Activated T-helper 2 cell treated with anti-CD3 and anti-CD28 coated beads, Interferon-gamma antibody, Interleukin-2, Interleukin-4, amounts not matched to agents 10 μg/mL and 5 μg/mL and 100 μg/mL, durations not matched to agents 14 hours and 24 hours and 36 hours (primary cell): ENCODE data around the gene PRDM4. TPM values are rescaled to one million over a fixed set of nuclear protein-coding genes. Genes with fewer than 3 reads are reported as not detected.
"Not testable (repeated sequence)": the region's sequence is repeated elsewhere in the genome, so short reads cannot be mapped to it uniquely, and the experiment has no call there.

ENCODE experiments used
- DNase-seq: peaks from one replicate; pipeline ENCODE4 v3.0.0; 2021; ENCODE audit warnings: low spot score
- H3K27ac Mint-ChIP-seq: one replicate; pipeline ENCODE4 v1.8.0; 2021; ENCODE audit warnings: mixed read lengths
- H3K27me3 Mint-ChIP-seq: one replicate; pipeline ENCODE4 v1.8.0; 2021; ENCODE audit warnings: low read depth, mixed read lengths
- H3K36me3 Mint-ChIP-seq: one replicate; pipeline ENCODE4 v1.8.0; 2021; ENCODE audit warnings: low read depth, mixed read lengths
- H3K4me1 Mint-ChIP-seq: one replicate; pipeline ENCODE4 v1.8.0; 2021; ENCODE audit warnings: low read depth, mixed read lengths
- H3K4me3 Mint-ChIP-seq: one replicate; pipeline ENCODE4 v1.8.0; 2021; ENCODE audit warnings: low read depth, mild to moderate bottlenecking, moderate library complexity, mixed read lengths
- H3K9me3 Mint-ChIP-seq: one replicate; pipeline ENCODE4 v1.8.0; 2021; ENCODE audit warnings: mixed read lengths
- intact Hi-C: fragments of 100-400 bp; cut with micrococcal nuclease; formaldehyde crosslinking; loops from one replicate; pipeline ENCODE4 v1.15.1; 2023
- total RNA-seq: library from RNA; stranded (reverse); gene quantifications from 2 replicates; pipeline ENCODE4 v1.2.3, GENCODE V29; 2022

Gene PRDM4
- total RNA-seq, 1 donor from 2014 or later = 30.5 TPM

DNA sequence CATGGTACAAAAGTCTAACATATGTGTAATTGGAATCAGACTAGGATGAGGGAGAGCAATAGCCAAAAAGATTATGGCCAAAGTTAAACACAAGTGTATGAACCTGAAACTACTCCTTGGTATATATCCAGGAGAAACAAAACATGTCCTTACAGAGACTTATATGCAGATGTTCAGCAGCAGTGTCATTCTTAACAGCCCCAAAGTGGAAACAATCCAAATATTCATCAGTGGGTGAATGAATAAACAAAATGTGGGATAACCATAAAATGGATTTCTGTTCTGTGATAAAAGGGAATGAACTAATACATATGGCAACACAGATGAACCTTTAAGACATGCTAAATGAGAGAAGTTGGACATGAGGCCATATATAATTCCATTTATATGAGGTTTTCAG, 45.2 kb downstream of the PRDM4 start:
- H3K4me1 Mint-ChIP-seq = peaks cover 1% of the 10 kb centered on the region

DNA sequence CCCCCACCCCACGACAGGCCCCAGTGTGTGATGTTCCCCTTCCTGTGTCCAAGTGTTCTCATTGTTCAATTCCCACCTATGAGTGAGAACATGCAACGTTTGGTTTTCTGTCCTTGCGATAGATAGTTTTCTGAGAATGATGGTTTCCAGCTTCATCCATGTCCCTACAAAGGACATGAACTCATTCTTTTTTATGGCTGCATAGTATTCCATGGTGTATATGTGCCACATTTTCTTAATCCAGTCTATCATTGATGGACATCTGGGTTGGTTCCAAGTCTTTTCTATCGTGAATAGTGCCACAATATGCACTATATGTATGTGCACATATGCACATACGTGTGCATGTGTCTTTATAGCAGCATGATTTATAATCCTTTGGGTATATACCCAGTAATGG, 55.4 kb downstream of the PRDM4 start:
- H3K4me1 Mint-ChIP-seq, H3K9me3 Mint-ChIP-seq, H3K27ac Mint-ChIP-seq, H3K27me3 Mint-ChIP-seq, H3K4me3 Mint-ChIP-seq, intact Hi-C loops, DNase-seq: not testable (repeated sequence)
- H3K36me3 Mint-ChIP-seq = peaks cover 91% of the 10 kb centered on the region

More for the DNA sequence above, 45.2 kb downstream of the PRDM4 start:
- no peaks in the 10 kb centered on the region for H3K27me3 Mint-ChIP-seq
- H3K27ac Mint-ChIP-seq = no peak overlapping the region
- peaks cover 57% of the 10 kb centered on the region for H3K36me3 Mint-ChIP-seq
- intact Hi-C loops = no loop called here
- H3K9me3 Mint-ChIP-seq = no peaks in the 10 kb centered on the region
- H3K4me3 Mint-ChIP-seq = no peak overlapping the region
- no peak for DNase-seq

DNA sequence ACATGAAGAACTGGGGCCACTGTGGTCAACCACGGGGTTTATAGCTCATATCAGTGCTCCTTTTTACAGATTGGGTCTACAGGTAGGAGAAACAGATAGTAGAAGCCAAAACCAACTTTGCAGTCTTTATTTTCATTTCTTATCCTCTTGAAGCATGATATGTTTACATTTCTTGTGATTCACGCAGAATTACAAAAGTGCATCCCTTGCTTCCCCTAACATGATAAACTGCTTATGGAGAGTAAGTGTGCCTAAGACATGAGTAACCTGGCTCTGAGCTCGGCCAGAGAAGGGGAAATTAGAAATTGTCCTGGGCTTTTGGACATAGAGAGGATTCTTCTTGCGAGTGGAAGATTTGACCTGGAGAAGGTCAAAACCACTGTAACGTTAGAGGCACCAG, 56.9 kb downstream of the PRDM4 start:
- Mint-ChIP-seq H3K27me3 (no peaks in the 10 kb centered on the region), H3K36me3 (peaks cover 96% of the 10 kb centered on the region), H3K27ac (no peak overlapping the region), H3K9me3 (peaks cover 9% of the 10 kb centered on the region), H3K4me3 (no peak overlapping the region), H3K4me1 (peaks cover 4% of the 10 kb centered on the region)
- DNase-seq = no peak
- intact Hi-C loops = no loop called here

DNA sequence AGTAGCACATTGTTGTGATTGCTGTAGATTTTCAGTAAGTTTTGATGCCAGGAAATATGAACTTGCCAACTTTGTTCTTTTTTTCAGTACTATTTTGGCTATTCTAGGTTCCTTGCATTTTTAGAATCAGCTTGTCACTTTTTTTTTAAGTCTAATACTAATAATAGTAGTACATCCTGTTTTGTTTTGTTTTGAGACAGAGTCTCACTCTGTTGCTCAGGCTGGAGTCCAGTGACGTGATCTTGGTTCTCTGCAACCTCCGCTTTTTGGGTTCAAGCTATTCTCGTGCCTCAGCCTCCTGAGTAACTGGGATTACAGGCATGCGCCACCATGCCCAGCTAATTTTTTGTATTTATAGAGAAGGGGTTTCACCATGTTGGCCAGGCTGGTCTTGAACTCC, 58.8 kb downstream of the PRDM4 start:
- no peaks in the 10 kb centered on the region for H3K27me3 Mint-ChIP-seq
- peaks cover 9% of the 10 kb centered on the region for H3K9me3 Mint-ChIP-seq
- DNase-seq = no peak
- intact Hi-C loops = no loop called here
- H3K36me3 Mint-ChIP-seq = peaks cover 87% of the 10 kb centered on the region
- H3K4me1 Mint-ChIP-seq = no peaks in the 10 kb centered on the region
- H3K27ac Mint-ChIP-seq = no peak overlapping the region
- no peak overlapping the region for H3K4me3 Mint-ChIP-seq

DNA sequence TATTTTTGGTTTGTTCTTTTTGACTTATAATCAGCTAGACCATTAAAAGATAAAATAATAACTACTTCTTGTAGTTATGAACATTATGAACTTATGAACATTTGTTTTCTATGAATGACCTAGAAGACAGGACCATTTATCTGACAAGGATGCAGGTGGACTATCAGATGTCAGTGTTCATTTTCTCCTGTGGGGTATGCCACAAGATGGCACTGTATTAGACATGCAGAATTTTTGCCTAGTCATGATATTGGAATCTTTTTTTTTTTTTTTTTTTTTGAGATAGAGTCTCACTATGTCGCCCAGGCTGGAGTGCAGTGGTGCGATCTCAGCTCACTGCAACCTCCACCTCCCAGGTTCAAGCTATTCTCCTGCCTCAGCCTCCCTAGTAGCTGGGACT, 65.2 kb downstream of the PRDM4 start:
- H3K27me3 Mint-ChIP-seq, intact Hi-C loops, H3K27ac Mint-ChIP-seq, H3K4me1 Mint-ChIP-seq, H3K4me3 Mint-ChIP-seq, H3K9me3 Mint-ChIP-seq, DNase-seq: not testable (repeated sequence)
- H3K36me3 Mint-ChIP-seq = peaks cover 72% of the 10 kb centered on the region

DNA sequence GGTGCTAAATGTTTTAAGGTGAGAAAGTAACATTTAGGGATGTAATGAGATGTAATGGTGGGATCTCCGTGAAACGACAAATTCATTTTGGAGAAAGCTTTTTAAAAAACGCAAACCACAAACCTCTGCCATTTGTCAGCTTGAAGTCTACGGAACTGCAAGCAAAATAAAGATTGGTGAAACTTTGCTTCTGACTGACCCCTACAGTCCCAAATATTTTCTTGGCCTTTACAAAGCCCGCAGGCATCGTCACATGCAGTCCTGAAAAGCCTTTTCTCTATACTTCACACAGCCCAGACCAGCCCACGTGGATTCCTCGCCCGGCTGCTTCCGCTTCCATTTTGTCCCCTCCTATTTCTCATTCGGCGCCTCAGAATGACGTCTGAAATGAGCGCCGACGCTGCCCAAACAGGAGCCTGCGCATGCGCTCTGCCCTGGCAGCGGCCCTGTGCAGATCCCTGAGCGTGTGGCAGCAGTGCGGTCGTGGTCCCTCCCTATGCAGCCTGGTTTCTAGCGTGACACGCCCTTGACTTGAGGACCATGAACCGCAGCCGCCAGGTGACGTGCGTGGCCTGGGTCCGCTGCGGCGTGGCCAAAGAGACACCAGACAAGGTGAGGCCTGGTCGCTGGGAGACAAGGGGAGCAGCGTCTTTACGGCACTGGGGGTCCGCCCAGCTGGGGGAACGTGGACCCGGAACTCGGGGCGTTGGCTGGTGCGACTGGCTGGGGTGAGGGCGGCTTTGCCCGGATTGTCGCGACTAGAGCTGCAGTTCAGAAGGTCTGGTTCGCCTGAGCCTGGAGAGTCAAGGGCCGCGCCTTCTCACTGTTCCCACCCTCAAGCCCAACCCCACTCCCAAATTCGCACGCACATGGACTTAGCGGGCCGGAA, 75.3 kb downstream of the PRDM4 start, which contains the start of gene PWP1:
TSS of gene PWP1 (plus strand) at position 440 of the 889 bp plus-strand sequence. CDS start at position 541, 101 bp downstream.
- DNase-seq = peak; percentile 94
- intact Hi-C loops = loop anchor here (1.0 to 10.0 kb wide), 3 partner anchors 76 to 1381 kb away; partner anchors contain the start of genes PRDM4 and TCP11L2
- Mint-ChIP-seq H3K4me3 (peak within 1 kb of the TSS; percentile 86), H3K27ac (peak within 1 kb of the TSS; percentile 94), H3K36me3 (peaks cover 41% of the 10 kb centered on the region), H3K27me3 (peaks cover under 1% of the 10 kb centered on the region), H3K4me1 (peaks cover 21% of the 10 kb centered on the region), H3K9me3 (no peaks in the 10 kb centered on the region)

DNA sequence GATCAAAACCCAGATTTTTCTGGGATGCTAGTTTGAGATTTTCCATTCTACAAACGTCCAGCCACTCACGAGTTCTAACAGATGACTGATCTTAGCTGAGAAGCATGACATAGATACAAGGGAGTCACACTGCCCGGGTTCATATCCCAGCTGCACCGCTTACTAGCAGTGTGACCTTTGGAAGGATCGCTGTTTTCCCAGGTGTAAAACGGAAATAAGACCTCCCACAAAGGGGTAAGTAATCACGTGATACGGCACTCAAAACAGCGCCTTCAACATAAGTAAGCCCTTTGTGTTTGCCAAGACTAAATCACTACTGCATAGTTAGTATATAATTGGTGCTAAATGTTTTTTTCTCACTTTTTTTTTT, 76.0 kb downstream of the PRDM4 start:
- Mint-ChIP-seq H3K36me3 (peaks cover 38% of the 10 kb centered on the region), H3K27ac (peak overlapping the region; percentile 94), H3K27me3 (peaks cover 2% of the 10 kb centered on the region), H3K9me3 (no peaks in the 10 kb centered on the region), H3K4me1 (peaks cover 21% of the 10 kb centered on the region), H3K4me3 (peak overlapping the region; percentile 86)
- DNase-seq = no peak
- intact Hi-C loops = loop anchor here (1.0 to 10.0 kb wide), 3 partner anchors 76 to 1380 kb away; partner anchors contain the start of genes PRDM4 and TCP11L2

DNA sequence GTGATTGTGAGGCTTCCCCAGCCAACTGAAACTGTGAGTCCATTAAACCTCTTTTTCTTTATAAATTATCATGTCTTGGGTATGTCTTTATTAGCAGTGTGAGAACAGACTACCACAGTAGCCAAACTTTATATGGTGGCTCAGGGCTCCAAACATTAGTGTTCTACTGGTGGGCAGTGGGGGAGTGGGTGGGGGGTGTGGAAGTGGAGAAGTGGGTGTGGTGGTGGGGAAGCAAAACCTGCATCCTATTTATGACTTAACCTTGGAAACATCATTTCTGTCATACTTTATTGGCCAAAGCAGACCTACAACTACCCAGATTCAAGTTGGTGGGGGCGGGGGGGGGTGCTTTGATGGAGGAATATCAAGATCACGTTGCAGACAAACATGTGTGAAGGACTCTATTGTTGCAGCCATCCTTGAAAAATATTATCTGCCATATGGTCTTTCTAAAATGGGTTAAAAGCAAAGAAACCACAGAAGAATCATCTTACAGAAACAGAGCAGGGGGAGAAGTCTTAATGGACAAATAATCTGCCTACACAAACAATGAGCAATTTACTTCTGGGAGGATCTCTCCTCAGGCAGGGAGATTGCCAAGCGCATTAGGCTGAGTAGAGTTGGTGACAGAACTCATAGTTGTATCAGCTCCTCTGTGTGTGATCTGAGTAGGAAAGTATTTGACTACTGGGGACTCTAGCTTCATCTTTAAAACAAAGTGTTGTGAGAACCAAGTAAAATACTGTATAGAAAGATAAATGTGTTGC, 76.7 kb downstream of the PRDM4 start:
- Mint-ChIP-seq H3K27me3 (peaks cover 4% of the 10 kb centered on the region), H3K4me1 (peaks cover 21% of the 10 kb centered on the region), H3K27ac (peak overlapping the region; percentile 94), H3K4me3 (peak overlapping the region; percentile 86), H3K36me3 (peaks cover 30% of the 10 kb centered on the region), H3K9me3 (no peaks in the 10 kb centered on the region)
- no peak for DNase-seq
- intact Hi-C loops = loop anchor here (10.0 kb wide), 2 partner anchors 369 to 1379 kb away; partner anchors contain the start of gene TCP11L2

Other genes starting within 250 kb of the PRDM4 start
- 50.5 and 52.9 TPM in 2 replicates for gene PWP1, start 75.3 kb downstream of the PRDM4 start, total RNA-seq
- not detected in 2 replicates for gene ASCL4, start 13.6 kb upstream of the PRDM4 start, total RNA-seq